HG03103 (cell line): ENCODE data around the gene MPV17.
"Not testable (repeated sequence)": the region's sequence is repeated elsewhere in the genome, so short reads cannot be mapped to it uniquely, and the experiment has no call there.

Experiments
- ATAC-seq: cut with Tn5 transposase; IDR thresholded peaks from one replicate; pipeline ENCODE4 v1.9.1; 2021; ENCODE audit warnings: low read depth; ENCODE audit not compliant: unreplicated experiment

Gene MPV17

DNA sequence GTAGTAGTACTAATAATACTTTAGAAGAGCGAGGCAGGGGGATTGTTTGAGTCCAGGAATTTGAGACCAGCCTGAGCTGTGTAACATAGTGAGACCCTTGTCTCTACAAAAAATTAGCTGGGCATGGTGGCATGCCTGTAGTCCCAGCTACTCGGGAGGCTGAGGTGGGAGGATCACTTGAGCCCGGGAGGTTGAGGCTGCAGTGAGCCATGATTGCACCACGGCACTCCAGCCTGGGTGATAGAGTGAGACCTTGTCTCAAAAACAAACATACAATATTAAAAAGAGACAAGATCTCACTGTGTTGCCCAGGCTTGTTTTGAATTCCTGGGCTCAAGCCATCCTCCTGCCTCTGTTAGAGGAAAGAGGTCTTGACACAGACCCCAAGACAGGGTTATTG lies 22.3 kb downstream of the MPV17 start:
- ATAC-seq, result not testable (repeated sequence)

DNA sequence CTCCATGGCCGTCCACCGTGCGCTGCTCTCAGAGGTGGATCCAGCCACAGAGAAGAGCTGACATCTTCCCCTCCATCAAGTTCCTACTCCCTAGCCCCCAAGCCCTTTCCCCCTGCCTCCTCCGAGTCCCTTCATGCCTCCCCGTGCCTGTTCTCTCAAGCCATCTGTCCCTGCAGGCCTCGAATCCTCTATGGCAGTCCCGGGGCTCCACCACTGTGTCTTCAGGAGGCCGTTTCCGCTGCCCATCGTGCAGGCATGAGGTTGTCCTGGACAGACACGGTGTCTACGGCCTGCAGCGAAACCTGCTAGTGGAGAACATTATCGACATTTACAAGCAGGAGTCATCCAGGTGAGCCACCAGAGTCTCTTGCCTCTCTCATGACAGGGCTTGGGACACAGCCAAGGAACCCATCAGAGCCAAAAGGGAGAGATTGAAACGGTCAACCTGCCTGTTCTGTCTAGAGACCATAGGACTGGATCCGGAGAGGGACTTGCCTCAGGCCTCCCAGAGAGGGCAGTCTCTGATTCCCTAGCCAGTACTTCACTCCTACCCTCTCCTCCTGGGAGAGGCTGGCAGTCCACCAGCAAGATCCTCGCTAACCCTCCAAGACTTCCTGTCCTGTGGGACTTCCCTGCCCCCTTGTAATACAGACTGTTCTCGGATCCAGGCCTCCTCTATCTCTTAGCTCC lies 24.4 kb downstream of the MPV17 start:
- ATAC-seq, result no peak

GRCh38 chr2:27297195-27297594 lies 25.7 kb downstream of the MPV17 start:
- no peak for ATAC-seq

DNA sequence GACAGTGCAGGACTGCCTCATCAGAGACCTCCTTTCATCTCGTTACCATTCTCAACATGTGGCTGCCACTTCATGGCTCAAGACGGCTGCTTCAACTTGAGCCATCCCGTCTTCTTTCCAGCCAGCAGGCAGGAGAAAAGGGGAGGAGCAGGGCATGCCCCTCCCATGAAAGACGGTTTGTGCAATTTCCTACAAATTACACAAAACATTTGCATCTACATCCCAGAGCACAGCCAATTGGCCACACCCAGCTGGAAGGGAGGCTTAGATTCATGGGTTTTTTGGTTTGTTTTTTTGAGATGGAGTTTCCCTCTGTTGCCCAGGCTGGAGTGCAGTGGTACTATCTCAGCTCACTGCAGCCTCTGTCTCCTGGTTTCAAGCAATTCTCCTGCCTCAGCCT lies 26.4 kb downstream of the MPV17 start:
- no peak for ATAC-seq

- ATAC-seq, result no peak
Measured at GRCh38 chr2:27294928-27295327, 28.0 kb downstream of the MPV17 start.

- no peak for ATAC-seq
Measured at GRCh38 chr2:27291865-27292264, 31.0 kb downstream of the MPV17 start.

DNA sequence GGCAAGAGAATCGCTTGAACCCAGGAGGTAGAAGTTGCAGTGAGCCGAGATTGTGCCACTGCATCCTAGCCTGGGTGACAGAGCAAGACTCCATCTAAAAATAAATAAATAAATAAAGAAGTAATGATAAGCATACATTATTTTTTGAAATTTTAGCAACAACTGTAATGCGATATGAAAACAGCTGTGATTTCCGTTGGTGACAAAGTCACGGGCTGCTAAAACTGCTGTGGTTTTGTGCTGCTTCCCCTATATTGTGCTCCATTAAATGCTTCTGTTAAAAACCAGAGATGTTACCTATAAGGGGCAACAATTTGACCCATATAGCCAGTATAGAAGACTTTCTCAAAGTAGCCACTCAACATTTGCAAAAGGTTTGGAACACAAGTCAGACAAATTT lies 32.3 kb downstream of the MPV17 start:
- no peak for ATAC-seq

- ATAC-seq, result no peak
Measured at GRCh38 chr2:27288610-27289009, 34.3 kb downstream of the MPV17 start.

- ATAC-seq, result no peak
Measured at GRCh38 chr2:27285481-27285880, 37.4 kb downstream of the MPV17 start.

- no peak for ATAC-seq
Measured at GRCh38 chr2:27284996-27285395, 37.9 kb downstream of the MPV17 start.

DNA sequence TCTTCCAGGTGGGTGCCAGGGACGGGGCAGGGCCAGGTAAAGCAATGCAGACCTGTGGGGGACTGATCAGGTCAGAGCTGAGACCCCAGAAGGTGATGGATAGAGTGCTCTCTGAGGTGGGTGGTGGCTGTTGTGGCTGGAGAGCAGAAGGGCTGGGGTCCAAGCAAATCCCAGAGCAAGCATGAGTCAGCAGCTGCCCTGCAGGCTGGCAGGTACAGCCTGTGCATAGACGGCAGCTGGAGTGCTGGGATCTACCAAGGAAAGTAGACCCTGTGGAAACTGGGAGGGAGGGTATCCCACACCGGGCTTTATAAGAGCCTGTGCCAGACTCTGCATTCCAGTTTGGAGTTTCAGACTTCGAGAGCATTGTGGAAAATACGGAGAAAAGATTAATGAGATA lies 40.0 kb downstream of the MPV17 start:
- no peak for ATAC-seq

GRCh38 chr2:27281855-27282559 lies 40.9 kb downstream of the MPV17 start, which contains the start of gene TRIM54:
TRIM54 (plus strand) TSS chr2:27282429; CDS start chr2:27282732, 303 bp downstream.
- no peak for ATAC-seq

- ATAC-seq, result no peak
Measured at GRCh38 chr2:27281442-27281841, 41.5 kb downstream of the MPV17 start.

GRCh38 chr2:27280826-27281225 lies 42.1 kb downstream of the MPV17 start:
- ATAC-seq, result no peak

DNA sequence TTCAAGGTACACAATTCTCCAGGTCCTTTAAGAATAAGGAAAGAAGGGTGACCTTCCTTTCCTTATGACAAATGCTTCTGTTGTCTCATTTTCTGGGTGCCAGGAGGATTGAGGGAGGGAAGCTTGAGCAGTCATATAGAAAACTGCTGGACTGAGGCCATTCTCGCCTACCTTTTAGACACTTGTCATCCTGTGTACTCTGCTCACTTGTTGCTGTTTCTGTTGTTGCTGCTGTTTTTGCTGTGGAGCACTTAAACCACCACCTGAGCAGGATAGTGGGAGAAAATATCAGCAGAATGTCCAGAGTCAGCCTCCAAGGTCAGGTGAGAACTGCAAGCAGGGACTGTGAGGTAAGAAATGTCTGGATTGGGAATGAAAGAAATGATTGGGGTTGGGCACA lies 44.9 kb downstream of the MPV17 start:
- no peak for ATAC-seq

GRCh38 chr2:27275211-27276150 lies 47.4 kb downstream of the MPV17 start, which contains the start of gene DNAJC5G:
DNAJC5G (plus strand) TSS chr2:27275433; CDS start chr2:27276729, 1,296 bp downstream.
- ATAC-seq, result no peak

DNA sequence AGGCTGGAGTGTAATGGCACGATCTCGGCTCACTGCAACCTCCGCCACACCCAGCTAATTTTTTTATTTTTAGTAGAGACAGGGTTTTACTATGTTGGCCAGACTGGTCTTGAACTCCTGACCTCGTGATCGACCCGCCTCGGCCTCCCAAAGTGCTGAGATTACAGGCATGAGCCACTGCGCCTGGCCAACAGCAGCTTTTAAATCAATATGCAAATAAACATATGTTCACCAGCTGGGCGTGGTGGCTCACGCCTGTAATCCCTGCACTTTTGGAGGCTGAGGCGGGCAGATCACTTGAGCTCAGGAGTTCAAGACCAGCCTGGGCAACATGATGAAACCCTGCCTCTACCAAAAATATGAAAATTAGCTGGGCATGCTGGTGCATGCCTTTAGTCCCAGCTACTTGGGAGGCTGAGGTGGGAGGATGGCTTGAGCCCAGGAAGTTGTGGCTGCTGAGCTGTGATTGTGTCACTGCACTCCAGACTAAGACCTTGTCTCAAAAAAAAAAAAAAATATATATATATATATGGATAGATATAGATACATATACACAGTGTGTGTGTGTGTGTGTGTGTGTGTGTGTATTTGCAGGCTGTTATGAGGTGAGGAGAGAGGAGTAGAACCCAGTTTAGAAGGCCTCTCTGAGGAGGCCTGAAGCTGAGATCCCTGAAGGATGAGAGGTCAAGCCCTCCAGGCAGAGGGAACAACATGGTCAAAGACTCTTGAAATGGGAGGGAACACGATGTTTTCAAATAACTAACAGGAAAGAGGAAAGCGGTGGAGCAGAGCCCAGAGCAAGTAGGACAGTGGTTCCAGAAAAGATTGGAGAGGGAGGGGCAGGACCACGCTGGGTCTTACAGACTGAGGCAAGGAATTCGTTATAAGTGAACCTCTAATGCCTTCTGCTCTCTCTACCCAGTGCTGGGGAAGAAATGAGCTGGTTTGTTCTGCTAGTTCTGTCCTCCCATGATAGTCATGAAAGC lies 50.1 kb downstream of the MPV17 start:
- ATAC-seq, result not testable (repeated sequence)

DNA sequence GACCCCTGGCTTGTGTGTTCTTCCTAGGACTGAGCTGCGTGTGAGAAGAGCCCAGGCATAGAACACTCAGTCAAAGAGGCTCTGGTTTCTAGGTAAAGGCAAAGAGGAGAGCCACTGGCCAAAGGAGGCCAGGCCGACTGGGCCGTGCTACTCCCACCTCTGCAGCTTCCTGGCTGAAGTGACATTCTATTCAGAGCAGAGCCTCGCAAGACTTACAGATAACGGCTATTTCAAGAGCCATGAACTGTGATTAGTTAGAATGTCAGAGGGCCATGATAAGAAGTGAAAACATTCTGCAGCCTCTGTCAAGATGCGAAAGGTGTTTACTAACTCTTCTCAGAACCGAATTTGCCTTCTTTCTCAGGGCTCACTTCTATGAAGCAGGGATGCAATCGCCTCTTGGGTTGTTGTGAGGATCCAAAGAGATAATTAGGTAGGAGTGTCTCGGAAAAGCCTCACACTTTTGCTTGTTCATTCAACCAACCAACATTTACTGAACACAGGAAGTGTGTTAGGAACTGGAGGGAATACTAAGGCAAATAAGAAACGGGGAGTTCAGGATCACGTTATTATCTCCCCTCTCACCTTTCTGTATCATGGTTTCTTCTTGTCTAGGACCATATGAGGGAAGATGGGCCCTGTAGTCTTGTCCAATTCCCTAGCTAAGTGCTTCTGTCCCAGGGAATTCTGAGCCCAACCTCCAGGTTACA lies 51.1 kb downstream of the MPV17 start:
- no peak for ATAC-seq

DNA sequence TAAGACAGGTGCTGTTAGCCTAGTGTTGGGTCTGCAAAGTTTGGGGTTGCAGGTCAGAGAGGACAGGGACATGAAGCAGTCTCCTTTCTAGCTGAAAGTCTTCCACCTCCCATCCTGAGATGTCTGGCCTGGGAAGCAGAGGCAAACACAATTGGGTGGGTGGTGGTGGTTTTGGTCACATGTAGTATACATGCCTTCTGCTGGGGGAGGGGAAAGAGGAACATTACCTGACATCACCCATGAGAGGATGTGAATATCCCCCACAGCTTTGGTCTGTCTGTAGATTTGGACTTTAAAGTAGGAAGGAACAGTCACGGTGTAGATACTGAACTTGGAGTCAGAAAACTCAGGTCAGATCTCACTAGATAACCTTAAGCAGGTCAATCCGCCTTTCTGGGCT lies 52.2 kb downstream of the MPV17 start:
- ATAC-seq, result no peak
